ENCODE measurements around the gene C20orf204.

- no peak for TF ChIP-seq CTCF (IDR thresholded peaks at IDR 0.05; ENCODE audit: poor library complexity, severe bottlenecking)
- TF ChIP-seq EZH2 (IDR thresholded peaks at IDR 0.05; ENCODE audit: borderline replicate concordance, insufficient read depth, low read length, poor library complexity, severe bottlenecking), result no peak
- TF ChIP-seq RAD21 (conservative IDR thresholded peaks at IDR 0.05), result no peak
- no peak for TF ChIP-seq POLR2AphosphoS5 (IDR thresholded peaks at IDR 0.05)
- no peak for TF ChIP-seq EP300 (conservative IDR thresholded peaks at IDR 0.05; ENCODE audit: poor library complexity, severe bottlenecking)
These were observed 6.5 kb upstream of the C20orf204 start for GRCh38 chr20:64029293-64030117.

Measured in neural cell (in vitro differentiated cells).